GM12878 (cell line): Measurements from ENCODE around the gene OPRL1. TPM values are rescaled to one million over a fixed set of nuclear protein-coding genes. Genes with fewer than 3 reads are reported as not detected.

Experiments
- ATAC-seq: fragments of 200-7000 bp; cut with Tn5 transposase; 3 replicates; pipeline ENCODE4 v1.9.1; 2020; ENCODE audit warnings: mild to moderate bottlenecking, moderate library complexity
- BruUV-seq: library from RNA; stranded (reverse); fragments of 400-500 nt; replicated peaks from 2 replicates; lab custom pipeline; 2021; lab: Mats Ljungman, UMichigan
- CTCF ChIA-PET: fragments of 300-600 bp; sonication (Branson Sonifier 250); formaldehyde crosslinking; extraction: SDS; loops from one replicate; lab custom pipeline; 2021; ENCODE audit warnings: inconsistent platforms; lab: Yijun Ruan, JAX
- POLR2A ChIA-PET: fragments of 350-600 bp; formaldehyde crosslinking; extraction: SDS; loops from one replicate; lab custom pipeline; 2021; ENCODE audit warnings: inconsistent platforms; lab: Charles Lee
- RAD21 ChIA-PET: fragments of 300-600 bp; sonication (Branson Sonifier 250); formaldehyde crosslinking; loops from one replicate; lab custom pipeline; 2023; ENCODE audit warnings: antibody characterized with exemption; ENCODE audit not compliant: unreplicated experiment; lab: Charles Lee
- SMC1A ChIA-PET: fragments of 300-600 bp; sonication (Branson Sonifier 250); formaldehyde crosslinking; loops from one replicate; lab custom pipeline; 2023; ENCODE audit not compliant: unreplicated experiment, uncharacterized antibody; lab: Charles Lee
- DNase-seq: peaks from one replicate; pipeline ENCODE4 v3.0.0-alpha.2; 2011; ENCODE audit warnings: low read depth, low spot score
- FAIRE-seq: peaks from 3 replicates; lab custom pipeline; 2011; peaks lifted over from hg19 to GRCh38; lab: Jason Lieb, UNC
- H2AFZ ChIP-seq: 2 replicates; pipeline ENCODE4 v1.6.0; 2011; ENCODE audit warnings: low read depth, low read length, control low read depth; ENCODE audit not compliant: control insufficient read depth
- H3K27ac ChIP-seq: 2 replicates; pipeline ENCODE4 v1.5.1; 2011; ENCODE audit warnings: control low read depth; ENCODE audit not compliant: control insufficient read depth, insufficient read depth
- H3K27me3 ChIP-seq, 2 experiments: replicated peaks in 1 of 2; 2 replicates each; pipeline versions ENCODE4 v1.6.0 to v1.6.1; 2011; ENCODE audit warnings: low read length in 1 of 2; ENCODE audit not compliant: control insufficient read depth in 2 of 2, insufficient read depth in 2 of 2
- H3K36me3 ChIP-seq, 2 experiments: 2 replicates each; pipeline ENCODE4 v1.5.1; 2011; ENCODE audit warnings: low read length in 1 of 2; ENCODE audit not compliant: control insufficient read depth in 2 of 2, insufficient read depth in 2 of 2
- H3K4me1 ChIP-seq: 2 replicates; pipeline ENCODE4 v1.6.1; 2011; ENCODE audit warnings: mild to moderate bottlenecking, low read length, moderate library complexity, mixed read lengths; ENCODE audit not compliant: control insufficient read depth, insufficient read depth
- H3K4me2 ChIP-seq: 2 replicates; pipeline ENCODE4 v1.6.0; 2011; ENCODE audit warnings: control low read depth; ENCODE audit not compliant: control insufficient read depth, insufficient read depth
- H3K4me3 ChIP-seq: fragments of 200-600 bp; sonication (generic); 2 replicates; pipeline ENCODE4 v1.5.1; 2016
- H3K79me2 ChIP-seq: 2 replicates; pipeline ENCODE4 v1.6.0; 2011; ENCODE audit warnings: low read length; ENCODE audit not compliant: control insufficient read depth, insufficient read depth
- H3K9ac ChIP-seq: 2 replicates; pipeline ENCODE4 v1.8.0; 2011; ENCODE audit warnings: low read length, control low read depth, mixed read lengths; ENCODE audit not compliant: control insufficient read depth, insufficient read depth
- H3K9me3 ChIP-seq: replicated peaks from 3 replicates; pipeline ENCODE4 v1.5.1; 2011; ENCODE audit warnings: mild to moderate bottlenecking, low read length; ENCODE audit not compliant: control insufficient read depth, insufficient read depth
- H4K20me1 ChIP-seq: 2 replicates; pipeline ENCODE4 v1.6.0; 2011; ENCODE audit not compliant: control insufficient read depth, insufficient read depth
- CBX5 ChIP-seq: sonication (generic); IDR thresholded peaks from 2 replicates; pipeline ENCODE4 v1.6.1; 2016; ENCODE audit warnings: low read depth, moderate library complexity, mild to moderate bottlenecking, inconsistent platforms
- HDAC2 ChIP-seq: fragments of 200-600 bp; sonication (generic); IDR thresholded peaks from 2 replicates; pipeline ENCODE4 v1.6.1; 2017
- KLF5 ChIP-seq: fragments of 450-650 bp; IDR thresholded peaks from 2 replicates; pipeline ENCODE4 v1.6.1; 2014; ENCODE audit warnings: mild to moderate bottlenecking; ENCODE audit not compliant: partially characterized antibody
- NR2F1 ChIP-seq: fragments of 450-650 bp; conservative IDR thresholded peaks from 2 replicates; pipeline ENCODE4 v1.6.1; 2017; ENCODE audit warnings: mild to moderate bottlenecking
- RB1 ChIP-seq: fragments of 450-650 bp; formaldehyde crosslinking; IDR thresholded peaks from 2 replicates; pipeline ENCODE4 v1.6.1; 2017; ENCODE audit warnings: mild to moderate bottlenecking, borderline replicate concordance
- YBX1 ChIP-seq: fragments of 450-650 bp; IDR thresholded peaks from 2 replicates; pipeline ENCODE4 v1.6.1; 2016; ENCODE audit warnings: antibody characterized with exemption
- WGBS: methylation state at CpG from one replicate; pipeline ENCODE4 v1.1.6; 2016; ENCODE audit warnings: low lambda C conversion rate; ENCODE audit not compliant: insufficient replicate concordance, insufficient coverage; ENCODE audit errors: missing lambda C conversion rate; 5-methylcytosine and 5-hydroxymethylcytosine counted together
- in situ Hi-C: fragments of 300-500 bp; cut with MboI; formaldehyde crosslinking; loops from 9 replicates; pipeline ENCODE4 v1.14.3; 2018; ENCODE audit warnings: mixed read lengths
- intact Hi-C: fragments of 100-400 bp; cut with micrococcal nuclease; formaldehyde crosslinking; loops from one replicate; pipeline ENCODE4 v1.14.2; 2022; ENCODE audit not compliant: unreplicated experiment
- polyA plus RNA-seq, 11 experiments: library from polyadenylated mRNA; depleted of rRNA in 4 of 11; unstranded in 6 of 11; stranded (reverse) in 5 of 11; fragments of >200 nt; fragmentation: Nextera tagmentation in 4 of 11; fragmentation: Illumina TruSeq in 1 of 11; extraction: Ambion mirVana in 4 of 11; extraction: Trizol in 1 of 11; gene quantifications; 1 replicate in 1 of 11; 2 replicates in 10 of 11; pipeline versions ENCODE4 v1.2.1 to v1.2.3, GENCODE V29; 2011 to 2016; ENCODE audit warnings: inconsistent platforms in 2 of 11, missing spikeins in 2 of 11, low read depth in 1 of 11
- total RNA-seq, 4 experiments: library from RNA; depleted of rRNA in 3 of 4; stranded (reverse); fragments of >200 nt in 3 of 4; fragmentation: Illumina TruSeq in 1 of 4; extraction: Trizol in 1 of 4; gene quantifications; 2 replicates each; pipeline versions ENCODE4 v1.2.1 to v1.2.3, GENCODE V29; 2013 to 2021

The OPRL1 gene
- total and polyA plus RNA-seq, 10 of the 15 experiments (the other 5 are each of a cell fraction or from before 2014, with no cell fraction given): 0.04 to 0.41 (median 0.24) TPM; not detected in 1

GRCh38 chr20:64080813-64081623, 1.1 kb downstream of the OPRL1 start:
- DNase-seq (no peak), FAIRE-seq (no peak), ATAC-seq (no peak)
- intact Hi-C loops: no loop called here
- H4K20me1 ChIP-seq: no peaks in the 10 kb centered on the region
- no peaks in the 10 kb centered on the region for H3K9me3 ChIP-seq
- no peak overlapping the region for H3K27ac ChIP-seq
- SMC1A ChIA-PET: interaction anchor here (0.6 to 2.3 kb wide), 3 partner anchors 20 to 39 kb away, joined by 3 to 11 read pairs (median 5); no protein-coding TSS in a partner anchor
- H3K79me2 ChIP-seq: peaks cover 28% of the 10 kb centered on the region
- H2AFZ ChIP-seq: no peak overlapping the region
- POLR2A ChIA-PET: interaction anchor here (1.6 to 3.5 kb wide), 2 partner anchors 43 to 101 kb away, joined by 4 to 14 read pairs; partner anchors contain the start of genes PRPF6 and SAMD10
- no TSS peak for BruUV-seq
- CTCF ChIA-PET: interaction anchor here (1.5 to 1.6 kb wide), 2 partner anchors 39 to 205 kb away, joined by 6 to 11 read pairs; no protein-coding TSS in a partner anchor
- H3K4me1 ChIP-seq: peaks cover 25% of the 10 kb centered on the region
- H3K27me3 ChIP-seq: peaks cover 2 to 7% of the 10 kb centered on the region in 2 experiments; a peak in 2 of 4 replicates
- H3K4me3 ChIP-seq: no peak overlapping the region
- in situ Hi-C loops: no loop called here
- 98% methylated on average over 13 of the region's 17 CpGs for WGBS
- H3K4me2 ChIP-seq: peak overlapping the region; percentile 52; the same call in 1 of the 2 replicates
- RAD21 ChIA-PET: interaction anchor here (2.3 to 6.7 kb wide), 2 partner anchors 34 to 39 kb away, joined by 6 to 67 read pairs; no protein-coding TSS in a partner anchor
- H3K36me3 ChIP-seq: no peaks in the 10 kb centered on the region
- TF ChIP-seq CBX5 (no peak), NR2F1 (peak; percentile 32; the same call in 1 of the 2 replicates)
- H3K9ac ChIP-seq: no peak overlapping the region

DNA sequence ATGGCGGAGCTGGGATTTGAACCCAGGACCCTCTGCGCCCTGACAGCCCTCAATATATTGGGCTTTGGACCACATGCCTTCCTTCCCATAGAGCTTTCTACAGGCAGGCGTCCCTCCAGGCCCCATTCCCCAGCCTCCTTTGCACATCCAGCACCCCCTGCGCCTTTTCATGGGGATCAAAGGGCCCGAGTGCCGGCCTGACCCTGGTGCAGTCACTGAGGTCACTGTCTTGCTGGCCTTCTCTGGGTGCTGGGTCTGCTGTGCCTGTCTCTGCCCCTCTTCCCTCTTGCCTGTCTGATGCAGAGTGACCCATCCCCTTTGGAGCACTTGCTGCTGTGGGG, 1.7 kb downstream of the OPRL1 start:
- BruUV-seq: no TSS peak
- FAIRE-seq: no peak
- no peaks in the 10 kb centered on the region for H4K20me1 ChIP-seq

More for the DNA sequence above, 1.7 kb downstream of the OPRL1 start:
- 92% methylated on average over 6 of the region's 6 CpGs for WGBS
- peaks cover 23% of the 10 kb centered on the region for H3K79me2 ChIP-seq
- H3K9ac ChIP-seq: no peak overlapping the region
- no peak for TF ChIP-seq HDAC2
- TF ChIP-seq YBX1: no peak
- no peak for TF ChIP-seq RB1
- no peak for TF ChIP-seq KLF5
- no peak for TF ChIP-seq CBX5
- peaks cover under 1% of the 10 kb centered on the region; the same call in 1 of the 3 replicates for H3K9me3 ChIP-seq
- ATAC-seq (no peak), DNase-seq (no peak)
- H3K4me2 ChIP-seq: no peak overlapping the region
- ChIA-PET POLR2A (interaction anchor here (1.6 kb wide), 1 partner anchor 43 kb away, joined by 4 read pairs; no protein-coding TSS in a partner anchor), SMC1A (interaction anchor here (1.0 to 2.3 kb wide), 2 partner anchors 39 to 40 kb away, joined by 3 to 11 read pairs; no protein-coding TSS in a partner anchor), RAD21 (interaction anchor here (0.6 to 6.7 kb wide), 3 partner anchors 34 to 295 kb away, joined by 3 to 67 read pairs (median 6); no protein-coding TSS in a partner anchor), CTCF (interaction anchor here (1.0 to 3.5 kb wide), 3 partner anchors 39 to 204 kb away, joined by 3 to 65 read pairs (median 6); no protein-coding TSS in a partner anchor)
- in situ Hi-C loops: no loop called here
- intact Hi-C loops: no loop called here
- no peaks in the 10 kb centered on the region for H3K36me3 ChIP-seq
- no peak overlapping the region for H2AFZ ChIP-seq
- H3K4me3 ChIP-seq: no peak overlapping the region
- no peak overlapping the region for H3K27ac ChIP-seq
- peaks cover 2 to 7% of the 10 kb centered on the region in 2 experiments; a peak in 2 of 4 replicates for H3K27me3 ChIP-seq
- peaks cover 19% of the 10 kb centered on the region for H3K4me1 ChIP-seq
